SU-DHL-6 (cell line): ENCODE data around the gene TAAR9.
"Not testable (repeated sequence)": the region's sequence is repeated elsewhere in the genome, so short reads cannot be mapped to it uniquely, and the experiment has no call there.

Experiments
- H2AFZ ChIP-seq: fragments of 200-600 bp; sonication (generic); 2 replicates; pipeline ENCODE4 v1.6.1; 2014; ENCODE audit warnings: low read depth, mild to moderate bottlenecking, moderate library complexity, mixed read lengths, antibody characterized with exemption, low read length; ENCODE audit not compliant: severe bottlenecking
- H3F3A ChIP-seq: fragments of 200-600 bp; shearing (Covaris generic); 2 replicates; pipeline ENCODE4 v1.6.0; 2016; ENCODE audit warnings: antibody characterized with exemption, mild to moderate bottlenecking; ENCODE audit not compliant: insufficient read depth
- H3K27ac ChIP-seq: fragments of 200-600 bp; sonication (generic); 2 replicates; pipeline ENCODE4 v1.5.1; 2016; ENCODE audit warnings: low read depth, mild to moderate bottlenecking, low read length, moderate library complexity, mixed read lengths
- H3K27me3 ChIP-seq: fragments of 200-600 bp; sonication (generic), shearing (Covaris generic); 2 replicates; pipeline ENCODE4 v1.6.0; 2014; ENCODE audit warnings: mild to moderate bottlenecking, low read length
- H3K36me3 ChIP-seq: fragments of 200-600 bp; sonication (generic); 2 replicates; pipeline ENCODE4 v1.6.1; 2014; ENCODE audit warnings: mild to moderate bottlenecking, low read length, mixed read lengths
- H3K4me2 ChIP-seq: fragments of 300-600, 200-600 bp; shearing (Covaris generic), sonication (generic); 2 replicates; pipeline ENCODE4 v1.6.0; 2014; ENCODE audit warnings: low read length, low read depth, mild to moderate bottlenecking; ENCODE audit not compliant: poor library complexity, severe bottlenecking
- H3K4me3 ChIP-seq: fragments of 200-600 bp; sonication (generic); 2 replicates; pipeline ENCODE4 v1.5.1; 2014; ENCODE audit warnings: antibody characterized with exemption, low read length, mild to moderate bottlenecking, mixed read lengths; ENCODE audit not compliant: insufficient read depth, poor library complexity, severe bottlenecking
- H3K79me2 ChIP-seq: fragments of 200-600 bp; sonication (generic); 2 replicates; pipeline ENCODE4 v1.6.1; 2014; ENCODE audit warnings: mild to moderate bottlenecking, low read length, moderate library complexity; ENCODE audit not compliant: insufficient read depth
- H3K9ac ChIP-seq: fragments of 200-600 bp; sonication (generic); 2 replicates; pipeline ENCODE4 v1.7.0; 2014; ENCODE audit warnings: mild to moderate bottlenecking, low read length
- H3K9me2 ChIP-seq: fragments of 200-600 bp; sonication (generic); replicated peaks from 2 replicates; pipeline ENCODE4 v1.6.1; 2014; ENCODE audit warnings: low read length; ENCODE audit not compliant: insufficient read depth
- H3K9me3 ChIP-seq: fragments of 200-600 bp; sonication (generic); 2 replicates; pipeline ENCODE4 v1.6.1; 2014; ENCODE audit warnings: low read length, mixed read lengths; ENCODE audit not compliant: insufficient read depth
- H4K20me1 ChIP-seq: fragments of 200-600 bp; sonication (generic); 2 replicates; pipeline ENCODE4 v1.6.1; 2014; ENCODE audit warnings: low read depth, mild to moderate bottlenecking, antibody characterized with exemption, low read length, moderate library complexity, mixed read lengths
- EZH2phosphoT487 ChIP-seq: fragments of 200-600 bp; sonication (generic), shearing (Covaris generic); conservative IDR thresholded peaks from 2 replicates; pipeline ENCODE4 v1.6.1; 2018; ENCODE audit warnings: mild to moderate bottlenecking, antibody characterized with exemption, low read length, moderate library complexity, mixed read lengths
- TF ChIP-seq, protein P1 (sequence below): fragments of 200-600 bp; sonication (generic); IDR thresholded peaks from one replicate; pipeline ENCODE4 v1.5.1; 2017; ENCODE audit warnings: antibody characterized with exemption, mild to moderate bottlenecking, low read length, moderate library complexity; ENCODE audit not compliant: insufficient read depth, poor library complexity, severe bottlenecking

The TAAR9 gene

GRCh38 chr6:132551214-132551613 is 13.1 kb downstream of the TAAR9 start:
- no peak for TF ChIP-seq EZH2phosphoT487
- TF ChIP-seq, protein P1, sequence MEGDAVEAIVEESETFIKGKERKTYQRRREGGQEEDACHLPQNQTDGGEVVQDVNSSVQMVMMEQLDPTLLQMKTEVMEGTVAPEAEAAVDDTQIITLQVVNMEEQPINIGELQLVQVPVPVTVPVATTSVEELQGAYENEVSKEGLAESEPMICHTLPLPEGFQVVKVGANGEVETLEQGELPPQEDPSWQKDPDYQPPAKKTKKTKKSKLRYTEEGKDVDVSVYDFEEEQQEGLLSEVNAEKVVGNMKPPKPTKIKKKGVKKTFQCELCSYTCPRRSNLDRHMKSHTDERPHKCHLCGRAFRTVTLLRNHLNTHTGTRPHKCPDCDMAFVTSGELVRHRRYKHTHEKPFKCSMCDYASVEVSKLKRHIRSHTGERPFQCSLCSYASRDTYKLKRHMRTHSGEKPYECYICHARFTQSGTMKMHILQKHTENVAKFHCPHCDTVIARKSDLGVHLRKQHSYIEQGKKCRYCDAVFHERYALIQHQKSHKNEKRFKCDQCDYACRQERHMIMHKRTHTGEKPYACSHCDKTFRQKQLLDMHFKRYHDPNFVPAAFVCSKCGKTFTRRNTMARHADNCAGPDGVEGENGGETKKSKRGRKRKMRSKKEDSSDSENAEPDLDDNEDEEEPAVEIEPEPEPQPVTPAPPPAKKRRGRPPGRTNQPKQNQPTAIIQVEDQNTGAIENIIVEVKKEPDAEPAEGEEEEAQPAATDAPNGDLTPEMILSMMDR: no peak
- Histone ChIP-seq H3K9me2 (no peaks in the 10 kb centered on the region), H2AFZ (no peak overlapping the region), H3K9me3 (no peaks in the 10 kb centered on the region), H3K27ac (no peak overlapping the region), H3K4me3 (no peak overlapping the region), H3F3A (no peaks in the 10 kb centered on the region), H3K9ac (no peak overlapping the region), H3K4me2 (no peak overlapping the region), H3K36me3 (no peaks in the 10 kb centered on the region), H4K20me1 (no peaks in the 10 kb centered on the region), H3K79me2 (no peaks in the 10 kb centered on the region), H3K27me3 (no peaks in the 10 kb centered on the region)

DNA sequence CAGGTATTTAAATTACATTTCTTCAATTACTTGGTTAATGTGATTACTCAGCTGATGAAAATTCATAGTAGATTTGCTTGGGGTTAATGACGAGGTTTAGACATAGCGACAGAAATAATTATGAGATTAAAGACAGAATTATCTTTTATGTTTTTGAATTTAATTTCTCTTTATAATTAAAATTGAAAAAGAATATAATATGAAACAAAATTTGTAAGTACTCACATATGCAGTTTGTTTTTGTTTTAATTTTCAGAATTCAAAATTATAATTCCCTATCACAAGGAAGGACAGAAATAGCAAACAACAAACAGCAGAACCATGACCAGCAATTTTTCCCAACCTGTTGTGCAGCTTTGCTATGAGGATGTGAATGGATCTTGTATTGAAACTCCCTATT is 14.3 kb downstream of the TAAR9 start, which contains the start of gene TAAR8:
TSS of gene TAAR8 (plus strand) at position 301 of the 400 bp plus-strand sequence. CDS start at position 322, 21 bp downstream.
- H2AFZ ChIP-seq: no peak within 1 kb of the TSS
- no peak within 1 kb of the TSS for H3K4me2 ChIP-seq

DNA sequence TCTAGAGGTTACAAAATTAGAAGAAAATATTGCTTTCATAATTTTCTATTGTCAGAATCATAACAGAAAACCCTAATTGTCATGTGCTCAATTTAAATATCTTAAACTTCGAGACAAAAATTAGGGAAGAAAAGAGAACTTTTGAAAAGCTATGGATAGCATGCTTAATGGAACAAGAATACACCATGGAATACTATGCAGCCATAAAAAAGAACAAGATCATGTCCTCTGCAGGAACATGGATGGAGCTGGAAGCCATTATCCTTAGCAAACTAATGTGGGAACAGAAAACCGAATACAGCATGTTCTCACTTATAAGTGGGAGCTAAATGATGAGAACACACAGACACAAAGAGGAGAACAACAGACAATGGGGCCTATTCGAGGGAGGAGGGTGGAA is 22.0 kb downstream of the TAAR9 start:
- H3K36me3 ChIP-seq, H3K9ac ChIP-seq, H3K4me2 ChIP-seq, H3K27me3 ChIP-seq, H3K79me2 ChIP-seq, H4K20me1 ChIP-seq, H3K9me3 ChIP-seq, H2AFZ ChIP-seq, H3K27ac ChIP-seq, H3K9me2 ChIP-seq, H3F3A ChIP-seq, H3K4me3 ChIP-seq: not testable (repeated sequence)

More for the DNA sequence above, 14.3 kb downstream of the TAAR9 start, which contains the start of gene TAAR8:
- Histone ChIP-seq H3K9me2 (no peaks in the 10 kb centered on the region), H3K27ac (no peak within 1 kb of the TSS), H3K36me3 (no peaks in the 10 kb centered on the region), H3F3A (no peaks in the 10 kb centered on the region), H3K9me3 (no peaks in the 10 kb centered on the region), H3K9ac (no peak within 1 kb of the TSS), H3K27me3 (no peaks in the 10 kb centered on the region), H3K4me3 (no peak within 1 kb of the TSS), H4K20me1 (no peaks in the 10 kb centered on the region), H3K79me2 (no peaks in the 10 kb centered on the region)
- TF ChIP-seq, protein P1: no peak
- TF ChIP-seq EZH2phosphoT487: no peak

GRCh38 chr6:132566404-132566803 is 28.3 kb downstream of the TAAR9 start:
- Histone ChIP-seq H3K9me3 (no peaks in the 10 kb centered on the region), H3K9ac (no peak overlapping the region), H3K27me3 (no peaks in the 10 kb centered on the region), H3K27ac (no peak overlapping the region), H3K36me3 (no peaks in the 10 kb centered on the region), H3F3A (no peaks in the 10 kb centered on the region), H3K9me2 (no peaks in the 10 kb centered on the region), H4K20me1 (no peaks in the 10 kb centered on the region), H3K79me2 (no peaks in the 10 kb centered on the region), H3K4me2 (no peak overlapping the region), H3K4me3 (no peak overlapping the region), H2AFZ (no peak overlapping the region)
- no peak for TF ChIP-seq EZH2phosphoT487
